ENCODE data around the gene FAM163B.
A peak's percentile ranks its signal among the peaks of the same experiment; 100 is the strongest.

The FAM163B gene

GRCh38 chr9:133595910-133596309 lies 13.3 kb downstream of the FAM163B start:
- no peak for DNase-seq

DNA sequence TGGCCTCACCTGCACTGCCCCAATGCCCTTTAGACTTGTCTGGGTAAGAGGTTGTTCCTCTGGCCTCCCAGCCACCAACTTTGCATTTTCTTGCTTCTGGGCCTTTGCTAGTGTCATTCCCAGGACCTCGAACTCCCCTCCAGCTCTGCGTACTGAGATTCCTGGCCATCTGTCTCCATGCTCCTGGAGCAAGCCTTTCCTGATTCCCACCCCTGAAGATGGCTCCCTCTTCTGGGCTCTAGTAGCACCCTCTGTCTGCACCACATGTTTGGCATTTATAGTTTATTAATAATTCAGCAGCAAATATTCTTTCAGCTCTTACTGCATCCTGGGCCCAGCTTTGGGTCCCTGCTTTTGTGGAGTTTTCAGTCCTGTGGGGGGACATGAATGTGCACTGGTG lies 14.9 kb downstream of the FAM163B start:
- no peak for DNase-seq

- no peak for DNase-seq
These were observed 15.5 kb downstream of the FAM163B start for GRCh38 chr9:133593587-133594253.

DNA sequence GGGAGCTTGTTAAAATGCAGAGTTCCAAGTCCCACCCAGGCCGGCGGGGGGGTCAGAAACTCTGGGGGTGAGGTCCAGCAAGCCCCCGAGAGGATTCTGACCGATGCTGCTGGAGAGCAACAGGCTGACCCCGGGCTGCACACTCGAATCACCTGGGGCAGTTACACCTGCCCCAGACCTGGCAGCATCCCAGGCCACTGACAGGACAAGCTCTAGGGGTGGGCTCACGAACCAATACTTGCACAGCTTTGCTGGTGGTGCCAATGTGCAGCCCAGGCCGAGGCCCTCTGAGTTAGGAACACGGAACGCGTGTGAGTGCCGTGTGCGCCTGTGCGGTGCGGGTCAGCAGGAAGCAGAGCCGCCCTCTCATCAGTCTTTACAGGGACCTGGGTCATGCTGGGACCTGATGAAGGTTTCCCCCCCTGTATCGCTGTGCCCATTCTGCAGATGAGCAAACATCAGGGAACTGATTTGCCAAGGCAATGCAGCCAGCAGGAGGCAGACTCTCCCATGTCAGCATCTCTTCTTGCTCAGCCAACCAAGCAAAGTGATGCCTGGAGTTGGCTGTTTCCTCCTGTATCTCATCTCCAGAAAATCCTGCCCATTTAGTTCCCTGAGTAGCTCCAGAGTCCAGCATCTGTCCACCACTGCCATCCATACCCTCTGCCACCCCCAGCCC lies 16.3 kb downstream of the FAM163B start:
- DNase-seq: peak; percentile 24

- DNase-seq: no peak
These were observed 17.2 kb downstream of the FAM163B start for GRCh38 chr9:133591985-133592384.

- peak; percentile 64 for DNase-seq
These were observed 17.9 kb downstream of the FAM163B start for GRCh38 chr9:133591116-133591910.

GRCh38 chr9:133590231-133590855 lies 18.8 kb downstream of the FAM163B start:
- DNase-seq: no peak

DNA sequence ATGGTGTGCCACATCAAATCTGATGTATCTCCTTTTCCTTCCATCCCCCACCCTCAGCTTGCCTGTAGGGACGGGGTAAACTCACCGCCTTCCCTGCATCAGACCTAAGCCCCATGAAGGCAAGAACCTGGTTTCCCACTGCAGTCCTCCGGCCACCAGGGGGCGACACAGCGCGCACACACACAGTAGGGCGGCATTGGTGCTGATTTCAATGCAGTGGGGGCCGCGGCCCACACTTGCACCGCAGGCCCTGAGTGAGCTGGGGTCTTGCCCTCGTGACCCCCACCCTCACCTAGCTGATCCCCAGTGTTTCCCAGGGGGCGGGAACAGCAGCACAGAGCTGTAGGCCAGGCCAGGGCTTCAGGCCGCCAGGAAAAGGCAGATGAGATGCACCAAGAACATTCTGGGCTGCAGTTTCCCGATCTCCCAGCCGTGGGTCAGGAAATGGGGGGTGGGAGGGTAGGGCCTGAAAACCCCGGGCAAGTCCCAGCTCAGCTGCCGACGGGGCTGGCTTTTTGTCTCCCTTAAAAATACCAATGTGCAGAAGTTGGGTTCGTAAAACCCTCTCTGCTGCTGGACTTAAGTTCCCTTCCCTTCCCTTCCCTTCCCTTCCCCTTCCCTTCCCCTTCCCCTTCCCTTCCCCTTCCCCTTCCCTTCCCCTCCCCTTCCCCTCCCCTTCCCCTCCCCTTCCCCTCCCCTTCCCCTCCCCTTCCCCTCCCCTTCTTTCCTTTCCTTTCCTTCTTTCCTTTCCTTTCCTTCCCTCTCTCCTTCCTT lies 19.5 kb downstream of the FAM163B start:
- no peak for DNase-seq

- no peak for DNase-seq
These were observed 21.7 kb downstream of the FAM163B start for GRCh38 chr9:133587466-133587865.

DNA sequence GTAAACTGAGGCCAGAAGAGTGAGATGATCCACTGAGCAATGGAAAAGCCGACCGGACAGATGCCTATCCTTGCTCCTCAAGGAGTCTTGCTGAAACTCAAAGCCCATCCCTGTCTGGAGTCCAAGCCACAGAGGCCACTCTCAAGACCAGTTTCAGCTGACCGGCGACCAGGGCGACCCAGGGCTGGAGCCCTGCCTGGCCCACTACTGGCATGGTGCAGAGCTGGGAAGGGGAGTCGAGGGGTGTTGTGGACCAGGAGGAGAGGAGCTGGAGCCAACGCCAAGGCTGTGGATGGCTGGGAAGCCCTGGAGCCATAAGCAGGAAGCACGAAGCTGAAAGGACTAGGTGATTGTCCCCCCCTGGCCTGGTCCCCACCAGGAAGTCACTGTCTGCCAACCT lies 22.1 kb downstream of the FAM163B start:
- DNase-seq: no peak

GRCh38 chr9:133585481-133586351 lies 23.5 kb downstream of the FAM163B start:
- peak; percentile 60 for DNase-seq

DNA sequence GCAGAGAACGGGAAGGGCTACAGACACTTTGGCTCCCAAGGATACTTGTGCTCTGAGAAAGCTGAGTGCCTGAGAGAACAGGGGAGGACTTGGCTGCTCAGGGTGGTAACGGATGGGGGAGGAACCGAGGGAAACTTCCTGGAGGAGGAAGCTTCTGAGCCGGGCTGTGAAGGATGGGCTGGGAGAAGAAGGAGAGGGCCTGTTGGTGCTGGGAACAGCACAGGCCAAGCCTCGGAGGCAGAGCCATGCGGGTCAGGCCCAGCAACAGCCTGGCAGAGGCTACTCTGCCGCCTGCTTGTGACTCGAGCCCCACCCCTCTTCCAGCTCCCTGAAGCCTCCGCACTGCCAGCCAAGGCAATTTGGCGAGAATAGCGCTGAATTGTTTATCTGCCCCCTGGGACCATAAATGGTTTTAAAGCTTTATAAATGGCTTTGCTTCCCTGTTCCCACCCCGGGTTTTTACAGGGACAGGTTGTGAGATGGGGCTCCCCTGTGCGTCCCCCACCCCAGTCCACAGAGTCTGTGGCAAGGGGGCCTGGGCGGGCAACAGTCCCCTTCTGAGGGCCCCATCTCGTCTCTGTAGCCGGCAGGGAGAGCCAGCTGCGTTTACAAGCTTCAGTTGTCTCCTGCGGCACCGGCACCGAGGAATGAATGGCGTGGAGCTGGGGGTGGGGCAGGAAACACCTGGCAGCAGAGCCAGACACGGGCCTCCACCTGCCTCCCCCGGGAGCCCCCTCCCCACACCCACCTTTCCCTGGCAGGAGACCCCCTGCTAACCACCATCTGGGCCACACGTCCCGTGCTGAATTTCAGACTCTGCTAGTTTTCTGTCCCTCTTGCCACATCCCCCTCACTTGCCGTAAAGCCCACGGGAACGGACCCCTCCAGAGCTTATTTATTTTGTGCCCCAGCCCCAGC lies 24.4 kb downstream of the FAM163B start:
- DNase-seq: peak; percentile 81

DNA sequence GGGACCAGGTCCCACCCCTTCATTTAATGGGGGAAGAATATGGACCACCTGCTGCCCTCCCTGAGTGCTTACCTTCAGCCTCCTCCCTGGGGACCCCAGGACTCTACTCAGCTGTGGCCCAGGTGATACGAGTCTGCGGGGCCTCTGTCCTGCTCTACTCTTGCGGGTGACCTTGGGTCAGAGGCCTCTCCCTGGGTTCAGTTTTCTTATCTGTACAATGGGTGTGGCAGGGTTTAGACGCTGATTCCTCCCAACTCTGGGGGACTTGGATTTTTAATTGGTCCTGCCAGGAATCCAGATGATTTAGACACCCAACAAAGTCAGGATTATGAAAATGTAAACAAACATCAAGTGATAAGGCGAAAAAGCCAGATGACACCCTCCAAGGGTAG lies 25.0 kb downstream of the FAM163B start:
- DNase-seq: no peak

GRCh38 chr9:133583586-133583985 lies 25.6 kb downstream of the FAM163B start:
- no peak for DNase-seq

- DNase-seq: no peak
These were observed 26.1 kb downstream of the FAM163B start for GRCh38 chr9:133583111-133583510.

GRCh38 chr9:133582501-133583045 lies 26.6 kb downstream of the FAM163B start:
- DNase-seq: no peak

- no peak for DNase-seq
These were observed 27.5 kb downstream of the FAM163B start for GRCh38 chr9:133581513-133582343.

- DNase-seq: no peak
These were observed 28.2 kb downstream of the FAM163B start for GRCh38 chr9:133581011-133581410.

DNA sequence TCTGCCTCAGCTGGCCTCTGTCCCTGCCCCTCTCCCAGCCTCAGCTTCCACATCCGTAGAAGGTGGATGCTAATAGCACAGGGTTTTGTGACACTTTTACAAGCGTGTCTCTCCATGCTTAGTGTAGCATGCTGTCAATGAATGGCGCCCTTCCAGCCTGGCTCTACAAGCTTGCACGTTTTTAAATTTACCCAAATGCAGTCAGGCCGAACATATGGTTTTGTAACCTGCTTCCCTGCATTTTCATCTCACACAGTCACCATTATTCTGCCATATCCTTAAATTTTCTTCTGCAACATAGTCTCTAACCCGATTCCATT lies 28.8 kb downstream of the FAM163B start:
- peak; percentile 27 for DNase-seq

Data from DMS53 (cell line).